HG02588 (cell line): ENCODE measurements around the gene PLA2G2D.

ENCODE experiments used
- ATAC-seq: cut with Tn5 transposase; IDR thresholded peaks from one replicate; pipeline ENCODE4 v1.9.1; 2021; ENCODE audit warnings: mild to moderate bottlenecking, moderate library complexity; ENCODE audit not compliant: unreplicated experiment

Gene PLA2G2D

GRCh38 chr1:20119347-20119746 is at the start of gene PLA2G2D:
Gene PLA2G2D (minus strand): TSS chr1:20119536. CDS start chr1:20119498, 38 bp downstream.
- ATAC-seq, result no peak

- ATAC-seq, result no peak
Measured at GRCh38 chr1:20168564-20169491, 49.5 kb upstream of the PLA2G2D start.

- no peak for ATAC-seq
Measured at GRCh38 chr1:20167126-20167525, 47.8 kb upstream of the PLA2G2D start.

GRCh38 chr1:20166051-20166450 is 46.7 kb upstream of the PLA2G2D start:
- no peak for ATAC-seq

GRCh38 chr1:20165522-20165951 is 46.2 kb upstream of the PLA2G2D start:
- ATAC-seq, result no peak

GRCh38 chr1:20164694-20165202 is 45.4 kb upstream of the PLA2G2D start:
- no peak for ATAC-seq

- ATAC-seq, result no peak
Measured at GRCh38 chr1:20160034-20160433, 40.7 kb upstream of the PLA2G2D start.

- ATAC-seq, result no peak
Measured at GRCh38 chr1:20158358-20159070, 39.2 kb upstream of the PLA2G2D start.

GRCh38 chr1:20154301-20154831 is 35.0 kb upstream of the PLA2G2D start:
- ATAC-seq, result no peak

GRCh38 chr1:20153000-20153418 is 33.7 kb upstream of the PLA2G2D start:
- ATAC-seq, result no peak

- no peak for ATAC-seq
Measured at GRCh38 chr1:20152599-20152930, 33.2 kb upstream of the PLA2G2D start.

GRCh38 chr1:20151906-20152598 is 32.7 kb upstream of the PLA2G2D start:
- ATAC-seq, result peak; percentile 65

GRCh38 chr1:20150969-20151368 is 31.6 kb upstream of the PLA2G2D start:
- no peak for ATAC-seq

- no peak for ATAC-seq
Measured at GRCh38 chr1:20150326-20150705, 31.0 kb upstream of the PLA2G2D start.

GRCh38 chr1:20149601-20150325 is 30.4 kb upstream of the PLA2G2D start:
- ATAC-seq, result no peak

GRCh38 chr1:20148571-20149500 is 29.5 kb upstream of the PLA2G2D start:
- ATAC-seq, result no peak

- ATAC-seq, result no peak
Measured at GRCh38 chr1:20147846-20148570, 28.7 kb upstream of the PLA2G2D start.

GRCh38 chr1:20143734-20144565 is 24.6 kb upstream of the PLA2G2D start:
- no peak for ATAC-seq
